ENCODE results near the gene PALS2.

Gene PALS2

DNA sequence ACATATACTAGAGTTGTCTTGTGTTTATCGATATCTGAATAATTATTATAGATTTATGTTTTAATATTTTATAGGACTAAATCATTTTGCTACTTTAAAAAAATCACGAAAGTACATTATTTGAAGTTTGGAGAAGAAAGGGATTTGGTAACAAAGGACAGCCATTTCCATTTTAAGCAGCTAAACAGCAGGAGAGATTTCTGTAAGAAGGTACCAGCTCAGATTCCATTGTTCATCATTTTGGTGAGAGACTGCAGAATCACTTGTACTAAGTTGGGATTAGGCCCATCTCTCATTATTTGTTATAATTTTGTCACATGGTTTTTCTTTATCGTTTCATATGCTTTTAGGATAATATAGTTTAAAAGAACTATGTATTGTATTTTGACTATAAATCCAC, 46.7 kb downstream of the PALS2 start:
- no peak overlapping the region for H3K4me3 ChIP-seq (ENCODE audit: low read depth, low read length)
- DNase-seq = no peak

DNA sequence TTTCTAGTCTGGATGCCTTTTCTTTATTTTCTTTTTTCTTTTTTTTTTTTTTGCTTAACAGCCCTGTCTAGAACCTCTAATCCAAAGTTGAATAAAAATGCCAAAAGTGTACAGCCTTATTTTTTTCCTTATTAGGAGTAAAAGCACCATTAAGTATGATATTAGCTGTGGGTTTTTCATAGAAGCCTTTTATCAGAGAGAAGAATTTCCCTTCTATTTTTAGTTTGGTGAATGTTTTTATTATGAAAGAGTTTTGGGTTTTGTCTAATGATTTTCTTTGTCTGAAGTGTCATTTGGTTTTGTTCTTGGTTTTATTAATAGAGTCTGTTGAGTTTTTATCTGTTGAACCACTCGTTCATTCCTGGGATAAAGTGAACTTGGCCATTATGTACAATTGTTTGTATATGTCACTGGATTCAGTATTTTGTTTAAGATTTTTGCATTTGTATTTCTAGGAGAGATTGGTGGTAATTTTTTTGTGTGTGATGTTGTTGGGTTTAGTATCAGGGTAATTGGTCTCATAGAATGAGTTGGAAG, 49.5 kb downstream of the PALS2 start:
- TF ChIP-seq, protein P1, sequence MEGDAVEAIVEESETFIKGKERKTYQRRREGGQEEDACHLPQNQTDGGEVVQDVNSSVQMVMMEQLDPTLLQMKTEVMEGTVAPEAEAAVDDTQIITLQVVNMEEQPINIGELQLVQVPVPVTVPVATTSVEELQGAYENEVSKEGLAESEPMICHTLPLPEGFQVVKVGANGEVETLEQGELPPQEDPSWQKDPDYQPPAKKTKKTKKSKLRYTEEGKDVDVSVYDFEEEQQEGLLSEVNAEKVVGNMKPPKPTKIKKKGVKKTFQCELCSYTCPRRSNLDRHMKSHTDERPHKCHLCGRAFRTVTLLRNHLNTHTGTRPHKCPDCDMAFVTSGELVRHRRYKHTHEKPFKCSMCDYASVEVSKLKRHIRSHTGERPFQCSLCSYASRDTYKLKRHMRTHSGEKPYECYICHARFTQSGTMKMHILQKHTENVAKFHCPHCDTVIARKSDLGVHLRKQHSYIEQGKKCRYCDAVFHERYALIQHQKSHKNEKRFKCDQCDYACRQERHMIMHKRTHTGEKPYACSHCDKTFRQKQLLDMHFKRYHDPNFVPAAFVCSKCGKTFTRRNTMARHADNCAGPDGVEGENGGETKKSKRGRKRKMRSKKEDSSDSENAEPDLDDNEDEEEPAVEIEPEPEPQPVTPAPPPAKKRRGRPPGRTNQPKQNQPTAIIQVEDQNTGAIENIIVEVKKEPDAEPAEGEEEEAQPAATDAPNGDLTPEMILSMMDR (IDR thresholded peaks at IDR 0.05; ENCODE audit: low read depth, low read length) = no peak
- no peak for DNase-seq
- no peak overlapping the region for H3K4me3 ChIP-seq (ENCODE audit: low read depth, low read length)
- H3K27me3 ChIP-seq (ENCODE audit: insufficient read depth, low read depth, severe bottlenecking) = no peaks in the 10 kb centered on the region
- H3K36me3 ChIP-seq = no peaks in the 10 kb centered on the region
- no peak overlapping the region for H3K27ac ChIP-seq
- no peaks in the 10 kb centered on the region for H3K9me3 ChIP-seq (ENCODE audit: severe bottlenecking)

More for the DNA sequence above, 46.7 kb downstream of the PALS2 start:
- TF ChIP-seq, protein P1 (IDR thresholded peaks at IDR 0.05; ENCODE audit: low read depth, low read length) = no peak
- Histone ChIP-seq H3K27me3 (ENCODE audit: insufficient read depth, low read depth, severe bottlenecking) (no peaks in the 10 kb centered on the region), H3K27ac (no peak overlapping the region), H3K36me3 (no peaks in the 10 kb centered on the region), H3K9me3 (ENCODE audit: severe bottlenecking) (no peaks in the 10 kb centered on the region)

Data from WERI-Rb-1 (cell line).